Activated gamma-delta T cell (primary cell): ENCODE results near the gene KIF2C.
"Not testable (repeated sequence)": the region's sequence is repeated elsewhere in the genome, so short reads cannot be mapped to it uniquely, and the experiment has no call there.

Source experiments
- DNase-seq: peaks from one replicate; lab custom pipeline; 2025; lab: John Stamatoyannopoulos, UW

Gene KIF2C

DNA sequence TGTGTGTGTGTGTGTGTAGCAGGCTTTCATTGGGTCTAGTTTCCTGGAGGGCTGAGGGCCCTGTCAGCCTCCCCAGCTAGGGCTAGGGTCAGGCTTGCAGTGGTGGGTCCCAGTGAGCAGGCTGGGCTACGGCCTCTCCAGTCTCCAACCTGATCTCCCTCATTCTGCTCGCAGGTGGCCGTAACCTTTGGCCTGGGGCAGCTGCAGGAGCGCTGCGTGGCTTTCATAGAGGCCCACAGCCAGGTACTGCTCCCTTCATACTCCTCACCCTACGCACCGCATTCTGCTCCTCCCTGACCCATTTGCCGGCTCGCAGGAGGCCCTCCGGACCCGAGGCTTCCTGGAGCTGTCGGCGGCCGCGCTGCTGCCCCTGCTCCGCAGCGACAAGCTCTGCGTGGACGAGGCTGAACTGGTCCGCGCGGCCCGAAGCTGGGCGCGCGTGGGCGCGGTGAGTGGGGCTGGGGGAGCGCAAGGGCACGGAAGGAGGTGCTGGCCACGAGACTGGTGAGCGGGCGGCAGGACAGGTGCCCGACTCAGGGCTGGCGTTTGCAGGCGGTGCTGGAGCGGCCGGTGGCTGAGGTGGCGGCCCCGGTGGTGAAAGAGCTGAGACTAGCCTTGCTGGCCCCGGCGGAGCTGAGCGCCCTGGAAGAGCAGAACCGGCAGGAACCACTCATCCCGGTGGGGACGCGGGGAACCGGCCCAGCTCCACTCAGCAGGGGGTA lies 73.3 kb downstream of the KIF2C start:
- DNase-seq: no peak

DNA sequence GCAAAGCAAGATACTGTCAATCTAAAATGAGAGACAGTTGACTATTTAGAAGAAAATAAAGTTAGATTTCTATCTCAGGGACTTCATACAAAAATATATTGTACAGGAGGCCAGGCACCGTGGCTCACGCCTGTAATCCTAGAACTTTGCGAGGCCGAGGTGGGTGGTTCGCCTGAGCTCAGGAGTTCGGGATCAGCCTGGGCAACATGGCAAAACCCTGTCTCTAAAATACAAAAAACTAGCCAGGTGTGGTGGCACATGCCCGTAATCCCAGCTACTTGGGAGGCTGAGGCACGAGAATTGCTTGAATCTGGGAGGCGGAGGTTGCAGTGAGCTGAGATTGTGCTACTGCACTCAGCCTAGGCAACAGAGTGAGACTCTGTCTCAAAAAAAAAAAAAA lies 76.3 kb downstream of the KIF2C start:
- not testable (repeated sequence) for DNase-seq

DNA sequence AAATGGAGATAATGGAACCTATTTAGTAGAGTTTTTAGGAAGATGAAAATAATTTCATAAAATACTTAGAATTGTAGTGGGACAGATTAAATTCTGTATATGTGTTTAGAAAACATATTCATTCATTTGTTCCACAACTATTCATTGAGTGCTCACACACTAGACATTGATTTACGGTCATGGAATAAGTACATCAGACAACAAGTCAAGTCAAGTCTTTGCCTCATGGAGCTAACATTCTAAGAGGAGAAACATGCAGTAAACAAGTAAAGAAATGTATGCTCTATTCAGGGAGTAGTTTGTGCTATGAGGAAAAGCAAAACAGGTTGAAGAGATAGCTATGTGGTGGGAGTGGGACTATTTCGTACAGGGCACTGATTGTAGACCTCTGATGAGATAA lies 77.7 kb downstream of the KIF2C start:
- DNase-seq: no peak
